ENCODE measurements around the gene F8A2. TPM values are rescaled to one million over a fixed set of nuclear protein-coding genes. Genes with fewer than 3 reads are reported as not detected.

The F8A2 gene
- total and polyA plus RNA-seq, 9 of the 15 experiments (the other 6 are each of a cell fraction or from before 2014, with no cell fraction given), result not detected

DNA sequence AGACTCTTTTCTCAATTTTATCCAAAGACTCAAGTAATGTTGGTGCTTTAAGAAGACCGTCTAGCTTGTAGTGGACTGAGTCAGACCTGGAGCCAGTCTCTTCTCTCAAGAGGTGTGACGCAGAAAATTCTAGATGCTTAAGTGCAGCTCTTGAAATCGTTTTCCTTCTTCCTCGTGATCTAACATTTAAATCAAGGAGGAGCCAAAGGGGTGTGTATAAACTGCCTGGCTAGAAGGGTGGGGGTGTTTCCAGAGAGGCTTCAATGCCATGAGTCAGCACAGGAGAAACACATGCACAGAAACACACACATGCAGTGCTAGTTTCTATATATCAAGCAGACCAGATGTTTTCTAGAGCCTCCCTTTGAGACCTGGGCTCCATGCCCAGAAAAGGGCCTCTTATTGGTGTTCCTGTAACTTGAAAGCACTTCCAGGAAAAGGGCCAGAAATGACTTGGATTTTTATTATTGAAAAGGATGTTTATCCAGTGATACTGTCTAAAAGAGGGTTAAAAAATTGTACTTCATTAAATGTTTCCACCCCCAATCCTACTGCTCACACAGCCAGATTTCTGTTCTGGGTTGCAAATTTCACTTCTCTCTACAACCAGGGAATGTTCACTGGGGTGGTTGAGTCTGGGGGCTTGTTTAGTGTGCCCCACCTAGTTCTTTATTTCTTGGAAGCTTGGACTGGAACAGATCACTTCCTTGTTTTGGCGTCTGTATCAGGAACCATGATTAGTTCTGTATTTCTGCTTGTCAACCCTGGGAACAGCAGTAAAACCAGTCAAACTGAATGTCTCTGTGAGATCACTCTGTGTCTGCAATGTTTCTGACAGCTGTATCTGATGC, 47.2 kb upstream of the F8A2 start, which contains the start of gene CLIC2 (continued):
- no peak for TF ChIP-seq SRSF3 (IDR thresholded peaks at IDR 0.05; ENCODE audit: insufficient read depth, low read length)
- no peak for TF ChIP-seq E2F3 (CRISPR knock-in tag; IDR thresholded peaks at IDR 0.05)
- no peak for TF ChIP-seq HMG20B (CRISPR knock-in tag; IDR thresholded peaks at IDR 0.05)
- TF ChIP-seq CCAR2 (IDR thresholded peaks at IDR 0.05; ENCODE audit: low read depth, low read length), result no peak
- TF ChIP-seq MAFG (tag; conservative IDR thresholded peaks at IDR 0.05), result peak; percentile 93
- TF ChIP-seq, protein P1, sequence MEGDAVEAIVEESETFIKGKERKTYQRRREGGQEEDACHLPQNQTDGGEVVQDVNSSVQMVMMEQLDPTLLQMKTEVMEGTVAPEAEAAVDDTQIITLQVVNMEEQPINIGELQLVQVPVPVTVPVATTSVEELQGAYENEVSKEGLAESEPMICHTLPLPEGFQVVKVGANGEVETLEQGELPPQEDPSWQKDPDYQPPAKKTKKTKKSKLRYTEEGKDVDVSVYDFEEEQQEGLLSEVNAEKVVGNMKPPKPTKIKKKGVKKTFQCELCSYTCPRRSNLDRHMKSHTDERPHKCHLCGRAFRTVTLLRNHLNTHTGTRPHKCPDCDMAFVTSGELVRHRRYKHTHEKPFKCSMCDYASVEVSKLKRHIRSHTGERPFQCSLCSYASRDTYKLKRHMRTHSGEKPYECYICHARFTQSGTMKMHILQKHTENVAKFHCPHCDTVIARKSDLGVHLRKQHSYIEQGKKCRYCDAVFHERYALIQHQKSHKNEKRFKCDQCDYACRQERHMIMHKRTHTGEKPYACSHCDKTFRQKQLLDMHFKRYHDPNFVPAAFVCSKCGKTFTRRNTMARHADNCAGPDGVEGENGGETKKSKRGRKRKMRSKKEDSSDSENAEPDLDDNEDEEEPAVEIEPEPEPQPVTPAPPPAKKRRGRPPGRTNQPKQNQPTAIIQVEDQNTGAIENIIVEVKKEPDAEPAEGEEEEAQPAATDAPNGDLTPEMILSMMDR (IDR thresholded peaks at IDR 0.05 in 2 of 3, conservative IDR thresholded peaks at IDR 0.05 in 1 of 3; ENCODE audit: insufficient read depth in 2 of 3, low read depth in 1 of 3, low read length in 3 of 3), result no peak
- TF ChIP-seq, protein P2, sequence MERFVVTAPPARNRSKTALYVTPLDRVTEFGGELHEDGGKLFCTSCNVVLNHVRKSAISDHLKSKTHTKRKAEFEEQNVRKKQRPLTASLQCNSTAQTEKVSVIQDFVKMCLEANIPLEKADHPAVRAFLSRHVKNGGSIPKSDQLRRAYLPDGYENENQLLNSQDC (CRISPR knock-in tag; IDR thresholded peaks at IDR 0.05), result no peak
- no peak for TF ChIP-seq GATAD2A (IDR thresholded peaks at IDR 0.05)
- no peak for TF ChIP-seq ZNF184 (CRISPR knock-in tag; IDR thresholded peaks at IDR 0.05)
- TF ChIP-seq, protein P3, sequence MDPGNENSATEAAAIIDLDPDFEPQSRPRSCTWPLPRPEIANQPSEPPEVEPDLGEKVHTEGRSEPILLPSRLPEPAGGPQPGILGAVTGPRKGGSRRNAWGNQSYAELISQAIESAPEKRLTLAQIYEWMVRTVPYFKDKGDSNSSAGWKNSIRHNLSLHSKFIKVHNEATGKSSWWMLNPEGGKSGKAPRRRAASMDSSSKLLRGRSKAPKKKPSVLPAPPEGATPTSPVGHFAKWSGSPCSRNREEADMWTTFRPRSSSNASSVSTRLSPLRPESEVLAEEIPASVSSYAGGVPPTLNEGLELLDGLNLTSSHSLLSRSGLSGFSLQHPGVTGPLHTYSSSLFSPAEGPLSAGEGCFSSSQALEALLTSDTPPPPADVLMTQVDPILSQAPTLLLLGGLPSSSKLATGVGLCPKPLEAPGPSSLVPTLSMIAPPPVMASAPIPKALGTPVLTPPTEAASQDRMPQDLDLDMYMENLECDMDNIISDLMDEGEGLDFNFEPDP (CRISPR knock-in tag; IDR thresholded peaks at IDR 0.05), result no peak
- no peak for TF ChIP-seq GABPB1 (CRISPR knock-in tag; IDR thresholded peaks at IDR 0.05)
- no peak for TF ChIP-seq PTRF (tag; IDR thresholded peaks at IDR 0.05)
- TF ChIP-seq, protein P4, sequence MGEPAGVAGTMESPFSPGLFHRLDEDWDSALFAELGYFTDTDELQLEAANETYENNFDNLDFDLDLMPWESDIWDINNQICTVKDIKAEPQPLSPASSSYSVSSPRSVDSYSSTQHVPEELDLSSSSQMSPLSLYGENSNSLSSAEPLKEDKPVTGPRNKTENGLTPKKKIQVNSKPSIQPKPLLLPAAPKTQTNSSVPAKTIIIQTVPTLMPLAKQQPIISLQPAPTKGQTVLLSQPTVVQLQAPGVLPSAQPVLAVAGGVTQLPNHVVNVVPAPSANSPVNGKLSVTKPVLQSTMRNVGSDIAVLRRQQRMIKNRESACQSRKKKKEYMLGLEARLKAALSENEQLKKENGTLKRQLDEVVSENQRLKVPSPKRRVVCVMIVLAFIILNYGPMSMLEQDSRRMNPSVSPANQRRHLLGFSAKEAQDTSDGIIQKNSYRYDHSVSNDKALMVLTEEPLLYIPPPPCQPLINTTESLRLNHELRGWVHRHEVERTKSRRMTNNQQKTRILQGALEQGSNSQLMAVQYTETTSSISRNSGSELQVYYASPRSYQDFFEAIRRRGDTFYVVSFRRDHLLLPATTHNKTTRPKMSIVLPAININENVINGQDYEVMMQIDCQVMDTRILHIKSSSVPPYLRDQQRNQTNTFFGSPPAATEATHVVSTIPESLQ (CRISPR knock-in tag; IDR thresholded peaks at IDR 0.05), result no peak
- TF ChIP-seq NRF1 (conservative IDR thresholded peaks at IDR 0.05 in 1 of 2, IDR thresholded peaks at IDR 0.05 in 1 of 2), result no peak; a peak in 1 of 4 replicates
- TF ChIP-seq ZNF699 (CRISPR knock-in tag; IDR thresholded peaks at IDR 0.05; ENCODE audit: insufficient replicate concordance), result no peak
- TF ChIP-seq, protein P5, sequence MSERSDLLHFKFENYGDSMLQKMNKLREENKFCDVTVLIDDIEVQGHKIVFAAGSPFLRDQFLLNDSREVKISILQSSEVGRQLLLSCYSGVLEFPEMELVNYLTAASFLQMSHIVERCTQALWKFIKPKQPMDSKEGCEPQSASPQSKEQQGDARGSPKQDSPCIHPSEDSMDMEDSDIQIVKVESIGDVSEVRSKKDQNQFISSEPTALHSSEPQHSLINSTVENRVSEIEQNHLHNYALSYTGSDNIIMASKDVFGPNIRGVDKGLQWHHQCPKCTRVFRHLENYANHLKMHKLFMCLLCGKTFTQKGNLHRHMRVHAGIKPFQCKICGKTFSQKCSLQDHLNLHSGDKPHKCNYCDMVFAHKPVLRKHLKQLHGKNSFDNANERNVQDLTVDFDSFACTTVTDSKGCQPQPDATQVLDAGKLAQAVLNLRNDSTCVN (CRISPR knock-in tag; IDR thresholded peaks at IDR 0.05), result no peak
- TF ChIP-seq, protein P6, sequence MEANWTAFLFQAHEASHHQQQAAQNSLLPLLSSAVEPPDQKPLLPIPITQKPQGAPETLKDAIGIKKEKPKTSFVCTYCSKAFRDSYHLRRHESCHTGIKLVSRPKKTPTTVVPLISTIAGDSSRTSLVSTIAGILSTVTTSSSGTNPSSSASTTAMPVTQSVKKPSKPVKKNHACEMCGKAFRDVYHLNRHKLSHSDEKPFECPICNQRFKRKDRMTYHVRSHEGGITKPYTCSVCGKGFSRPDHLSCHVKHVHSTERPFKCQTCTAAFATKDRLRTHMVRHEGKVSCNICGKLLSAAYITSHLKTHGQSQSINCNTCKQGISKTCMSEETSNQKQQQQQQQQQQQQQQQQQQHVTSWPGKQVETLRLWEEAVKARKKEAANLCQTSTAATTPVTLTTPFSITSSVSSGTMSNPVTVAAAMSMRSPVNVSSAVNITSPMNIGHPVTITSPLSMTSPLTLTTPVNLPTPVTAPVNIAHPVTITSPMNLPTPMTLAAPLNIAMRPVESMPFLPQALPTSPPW (CRISPR knock-in tag; IDR thresholded peaks at IDR 0.05), result peak; percentile 70
- no peak for TF ChIP-seq XRCC5 (IDR thresholded peaks at IDR 0.05; ENCODE audit: low read depth, low read length)
- TF ChIP-seq PCBP1 (IDR thresholded peaks at IDR 0.05; ENCODE audit: low read depth, low read length, poor library complexity, severe bottlenecking), result no peak
- peak; percentile 83; the same call in 1 of the 2 replicates for TF ChIP-seq SMARCE1 (IDR thresholded peaks at IDR 0.05)
